H1 (cell line): ENCODE measurements around the gene KANSL3. TPM values are rescaled to one million over a fixed set of nuclear protein-coding genes. Genes with fewer than 3 reads are reported as not detected.

Source experiments
- CEBPB ChIP-seq: IDR thresholded peaks from 2 replicates; pipeline ENCODE4 v1.6.1; 2012; ENCODE audit warnings: low read depth, low read length
- CHD1 ChIP-seq: IDR thresholded peaks from 2 replicates; pipeline ENCODE4 v1.6.1; 2012; ENCODE audit warnings: low read depth, low read length, improper control_type of control experiment
- EZH2 ChIP-seq: fragments of 200-600 bp; sonication (generic); IDR thresholded peaks from 2 replicates; pipeline ENCODE4 v1.7.1; 2012; ENCODE audit warnings: low read depth, mild to moderate bottlenecking, moderate library complexity, low read length, inconsistent platforms; ENCODE audit not compliant: severe bottlenecking
- GABPA ChIP-seq: IDR thresholded peaks from 2 replicates; pipeline ENCODE4 v1.6.1; 2011; ENCODE audit warnings: mild to moderate bottlenecking, low read length, moderate library complexity, borderline replicate concordance; ENCODE audit not compliant: insufficient read depth
- JUN ChIP-seq: IDR thresholded peaks from 2 replicates; pipeline ENCODE4 v1.6.1; 2011; ENCODE audit warnings: low read depth, mild to moderate bottlenecking, improper control_type of control experiment, low read length
- KDM1A ChIP-seq: fragments of 200-600, 300-600 bp; sonication (generic); IDR thresholded peaks from 2 replicates; pipeline ENCODE4 v1.7.1; 2016; ENCODE audit warnings: mild to moderate bottlenecking, low read length, borderline replicate concordance
- KDM5A ChIP-seq: fragments of 200-600 bp; IDR thresholded peaks from 2 replicates; pipeline ENCODE4 v1.7.1; 2012; ENCODE audit warnings: mild to moderate bottlenecking, low read length, inconsistent platforms, mixed read lengths
- NRF1 ChIP-seq: IDR thresholded peaks from 2 replicates; pipeline ENCODE4 v1.6.1; 2011; ENCODE audit warnings: mild to moderate bottlenecking, low read depth, low read length, improper control_type of control experiment
- RAD21 ChIP-seq, 2 experiments: IDR thresholded peaks in 1 of 2; conservative IDR thresholded peaks in 1 of 2; 2 replicates each; pipeline ENCODE4 v1.6.1; 2011; ENCODE audit warnings: low read depth in 2 of 2, low read length in 2 of 2, improper control_type of control experiment in 1 of 2, inconsistent platforms in 1 of 2, mild to moderate bottlenecking in 1 of 2, moderate library complexity in 1 of 2
- SIN3A ChIP-seq, 2 experiments: IDR thresholded peaks in 1 of 2; conservative IDR thresholded peaks in 1 of 2; 2 replicates each; pipeline ENCODE4 v1.6.1; 2011 to 2012; ENCODE audit warnings: low read length in 2 of 2, improper control_type of control experiment in 1 of 2, low read depth in 1 of 2, mild to moderate bottlenecking in 1 of 2
- SP2 ChIP-seq: IDR thresholded peaks from 2 replicates; pipeline ENCODE4 v1.6.1; 2012; ENCODE audit warnings: mild to moderate bottlenecking, low read length, inconsistent platforms
- TAF1 ChIP-seq: IDR thresholded peaks from 2 replicates; pipeline ENCODE4 v1.6.1; 2011; ENCODE audit warnings: mild to moderate bottlenecking, low read depth, low read length
- TEAD4 ChIP-seq: IDR thresholded peaks from 2 replicates; pipeline ENCODE4 v1.6.1; 2012; ENCODE audit warnings: low read depth, low read length, inconsistent platforms, mixed read lengths
- YY1 ChIP-seq: IDR thresholded peaks from 2 replicates; pipeline ENCODE4 v1.6.1; 2011; ENCODE audit warnings: low read depth, mild to moderate bottlenecking, low read length
- polyA plus RNA-seq, 7 experiments: library from polyadenylated mRNA; depleted of rRNA in 3 of 7; stranded (reverse) in 5 of 7; unstranded in 2 of 7; fragments of >200 nt in 5 of 7; fragments of 200-250 nt in 2 of 7; gene quantifications; 1 replicate in 5 of 7; 2 replicates in 1 of 7; 4 replicates in 1 of 7; pipeline versions ENCODE4 v1.2.1 to v1.2.3, GENCODE V29; 2011 to 2013; ENCODE audit warnings: missing spikeins in 2 of 7, mixed read lengths in 2 of 7
- total RNA-seq: library from RNA; stranded (reverse); fragmentation: NEBNext Ultra II Directional; extraction: Animal tissue kit (Norgen Biotek cat#: 25700); gene quantifications from 2 replicates; pipeline ENCODE4 v1.2.1, GENCODE V29; 2021
- TF ChIP-seq, protein P1 (sequence below): IDR thresholded peaks from 2 replicates; pipeline ENCODE4 v1.6.1; 2011; ENCODE audit warnings: low read length, improper control_type of control experiment

KANSL3 gene
- total and polyA plus RNA-seq, 2 of the 8 experiments (the other 6 are each of a cell fraction or from before 2014, with no cell fraction given), result 19.8 to 31.4 TPM

DNA sequence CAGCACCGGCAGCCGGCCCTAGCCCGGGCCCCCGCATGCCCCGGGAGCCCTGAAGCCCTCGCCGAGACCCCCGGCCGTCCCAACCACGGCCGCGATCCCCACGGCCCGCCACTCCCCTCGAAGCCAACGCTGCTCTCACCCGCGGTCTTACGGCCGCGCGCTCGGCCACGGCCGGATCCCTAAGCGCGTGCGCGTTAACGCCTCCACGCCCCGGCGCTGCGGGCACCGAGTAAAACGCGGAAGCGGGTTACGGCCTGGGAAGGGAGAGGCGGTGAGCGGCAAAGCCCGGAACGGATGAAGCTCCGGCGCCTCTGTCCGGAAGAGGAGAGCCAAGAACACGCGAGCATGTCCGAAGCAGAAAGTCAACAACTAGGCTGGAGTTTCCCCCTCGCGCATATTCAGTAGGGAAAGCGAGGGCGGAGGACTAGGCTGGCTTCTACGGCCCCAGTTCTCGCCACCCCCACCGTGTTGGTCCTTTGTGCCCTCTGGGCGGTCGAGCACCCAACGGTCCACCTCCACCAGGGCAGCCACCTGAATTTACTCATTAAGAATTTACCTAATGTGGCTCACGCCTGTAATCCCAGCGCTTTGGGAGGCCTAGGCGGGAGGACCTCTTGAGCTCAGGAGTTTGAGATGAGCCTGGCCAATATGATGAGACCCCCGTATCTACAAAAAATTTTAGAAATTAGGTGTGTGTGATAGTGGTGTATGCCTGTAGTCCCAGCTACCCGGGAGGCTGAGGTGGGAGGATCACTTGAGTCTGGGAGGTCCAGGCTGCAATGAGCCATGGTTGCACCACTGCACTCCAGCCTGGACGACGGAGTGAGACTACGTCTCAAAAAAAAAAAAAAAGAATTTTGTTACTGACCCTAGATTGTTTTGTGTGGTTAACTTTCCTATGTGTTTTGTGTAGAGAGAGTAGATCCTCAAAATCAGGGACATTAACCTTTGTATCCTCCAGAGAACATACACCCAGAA is at the start of gene KANSL3 (continued):
- TF ChIP-seq GABPA (peak; percentile 78; the same call in 1 of the 2 replicates), CHD1 (no peak), TEAD4 (peak; percentile 66; the same call in 1 of the 2 replicates), KDM1A (no peak), RAD21 (IDR thresholded peaks at IDR 0.05 in 1 of 2, conservative IDR thresholded peaks at IDR 0.05 in 1 of 2; ENCODE audit: low read depth in 2 of 2, low read length in 2 of 2) (peak in 1 of 2 experiments; percentile 12; a peak in 2 of 4 replicates), KDM5A (no peak), TAF1 (peak; percentile 86), JUN (no peak), NRF1 (peak; percentile 31), EZH2 (no peak), YY1 (no peak; the same call in 1 of the 2 replicates), CEBPB (no peak), SIN3A (conservative IDR thresholded peaks at IDR 0.05 in 1 of 2, IDR thresholded peaks at IDR 0.05 in 1 of 2; ENCODE audit: low read depth in 1 of 2, low read length in 2 of 2) (peak; percentile 79 to 87; a peak in 3 of 4 replicates), SP2 (no peak)
- TF ChIP-seq, protein P1, sequence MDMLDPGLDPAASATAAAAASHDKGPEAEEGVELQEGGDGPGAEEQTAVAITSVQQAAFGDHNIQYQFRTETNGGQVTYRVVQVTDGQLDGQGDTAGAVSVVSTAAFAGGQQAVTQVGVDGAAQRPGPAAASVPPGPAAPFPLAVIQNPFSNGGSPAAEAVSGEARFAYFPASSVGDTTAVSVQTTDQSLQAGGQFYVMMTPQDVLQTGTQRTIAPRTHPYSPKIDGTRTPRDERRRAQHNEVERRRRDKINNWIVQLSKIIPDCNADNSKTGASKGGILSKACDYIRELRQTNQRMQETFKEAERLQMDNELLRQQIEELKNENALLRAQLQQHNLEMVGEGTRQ, result no peak
